HK-2 (cell line): ENCODE data around the gene GPR149.
"Not testable (repeated sequence)": the region's sequence is repeated elsewhere in the genome, so short reads cannot be mapped to it uniquely, and the experiment has no call there.

Source experiments
- DNase-seq: peaks from one replicate; pipeline ENCODE4 v3.0.0-alpha.2; 2018; ENCODE audit not compliant: unreplicated experiment

Gene GPR149, protein sequence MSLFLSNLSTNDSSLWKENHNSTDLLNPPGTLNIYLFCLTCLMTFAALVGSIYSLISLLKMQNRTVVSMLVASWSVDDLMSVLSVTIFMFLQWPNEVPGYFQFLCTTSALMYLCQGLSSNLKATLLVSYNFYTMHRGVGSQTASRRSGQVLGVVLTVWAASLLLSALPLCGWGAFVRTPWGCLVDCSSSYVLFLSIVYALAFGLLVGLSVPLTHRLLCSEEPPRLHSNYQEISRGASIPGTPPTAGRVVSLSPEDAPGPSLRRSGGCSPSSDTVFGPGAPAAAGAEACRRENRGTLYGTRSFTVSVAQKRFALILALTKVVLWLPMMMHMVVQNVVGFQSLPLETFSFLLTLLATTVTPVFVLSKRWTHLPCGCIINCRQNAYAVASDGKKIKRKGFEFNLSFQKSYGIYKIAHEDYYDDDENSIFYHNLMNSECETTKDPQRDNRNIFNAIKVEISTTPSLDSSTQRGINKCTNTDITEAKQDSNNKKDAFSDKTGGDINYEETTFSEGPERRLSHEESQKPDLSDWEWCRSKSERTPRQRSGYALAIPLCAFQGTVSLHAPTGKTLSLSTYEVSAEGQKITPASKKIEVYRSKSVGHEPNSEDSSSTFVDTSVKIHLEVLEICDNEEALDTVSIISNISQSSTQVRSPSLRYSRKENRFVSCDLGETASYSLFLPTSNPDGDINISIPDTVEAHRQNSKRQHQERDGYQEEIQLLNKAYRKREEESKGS

DNA sequence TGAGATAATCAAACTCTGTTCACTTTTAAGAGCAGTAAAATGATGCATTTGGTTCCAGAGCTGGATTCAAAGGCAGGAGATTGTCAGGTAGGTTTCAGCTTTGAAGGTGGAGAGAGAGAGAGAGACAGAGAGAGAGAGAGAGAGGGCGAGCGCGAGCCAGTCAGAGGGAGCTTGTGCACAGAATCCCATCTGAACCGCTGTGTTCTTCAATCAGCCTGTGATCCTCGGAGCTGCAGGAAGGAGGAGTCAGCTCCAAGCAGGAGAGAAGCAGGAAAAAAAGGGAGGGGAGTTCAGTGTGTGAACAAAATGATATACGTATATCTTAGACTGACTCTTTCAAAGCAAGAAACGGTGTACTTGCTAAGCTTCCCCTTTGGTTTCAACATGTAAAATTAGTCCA is at the start of gene GPR149:
GPR149 (minus strand) TSS at position 177 of the 400 bp plus-strand sequence. CDS start 575 bp downstream, outside the sequence.
- DNase-seq = no peak

DNA sequence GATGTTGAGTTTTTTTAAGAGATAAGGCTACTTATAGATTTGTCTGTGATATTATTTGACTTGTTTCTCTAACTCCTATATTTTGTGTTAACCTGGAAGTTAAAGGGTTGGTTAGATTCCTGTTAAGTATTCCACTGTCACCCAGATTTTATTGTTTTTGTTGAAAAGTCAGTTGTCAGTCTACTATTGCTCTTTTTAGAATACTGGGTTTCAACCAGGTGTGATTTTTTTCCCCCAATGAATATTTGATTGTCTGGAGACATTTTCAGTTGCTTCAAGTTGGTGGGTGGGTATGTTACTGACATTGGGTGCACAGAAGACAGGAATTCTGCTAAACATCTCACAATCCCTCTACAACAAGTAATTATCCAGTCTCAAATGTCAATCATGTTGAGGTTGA is 43.8 kb upstream of the GPR149 start:
- no peak for DNase-seq

DNA sequence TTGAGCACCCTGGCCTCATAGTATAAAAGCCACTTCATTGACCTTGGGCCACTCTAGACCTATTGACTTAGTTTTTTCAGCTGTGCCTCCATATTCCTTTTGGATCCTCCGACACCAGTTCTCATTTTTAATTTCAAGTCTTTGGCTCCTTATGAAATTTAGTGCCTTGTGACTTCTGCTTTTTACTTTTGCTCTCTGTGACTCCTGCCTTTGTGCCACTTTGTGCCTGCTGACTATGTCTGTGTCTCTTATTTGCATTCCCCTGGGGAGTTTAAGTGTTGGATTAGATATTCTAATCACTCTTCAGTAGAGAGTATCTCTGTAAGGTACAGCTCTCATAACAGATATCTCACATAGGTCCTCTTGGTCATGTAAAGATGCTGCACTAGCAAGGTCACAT is 39.6 kb upstream of the GPR149 start:
- DNase-seq = no peak

DNA sequence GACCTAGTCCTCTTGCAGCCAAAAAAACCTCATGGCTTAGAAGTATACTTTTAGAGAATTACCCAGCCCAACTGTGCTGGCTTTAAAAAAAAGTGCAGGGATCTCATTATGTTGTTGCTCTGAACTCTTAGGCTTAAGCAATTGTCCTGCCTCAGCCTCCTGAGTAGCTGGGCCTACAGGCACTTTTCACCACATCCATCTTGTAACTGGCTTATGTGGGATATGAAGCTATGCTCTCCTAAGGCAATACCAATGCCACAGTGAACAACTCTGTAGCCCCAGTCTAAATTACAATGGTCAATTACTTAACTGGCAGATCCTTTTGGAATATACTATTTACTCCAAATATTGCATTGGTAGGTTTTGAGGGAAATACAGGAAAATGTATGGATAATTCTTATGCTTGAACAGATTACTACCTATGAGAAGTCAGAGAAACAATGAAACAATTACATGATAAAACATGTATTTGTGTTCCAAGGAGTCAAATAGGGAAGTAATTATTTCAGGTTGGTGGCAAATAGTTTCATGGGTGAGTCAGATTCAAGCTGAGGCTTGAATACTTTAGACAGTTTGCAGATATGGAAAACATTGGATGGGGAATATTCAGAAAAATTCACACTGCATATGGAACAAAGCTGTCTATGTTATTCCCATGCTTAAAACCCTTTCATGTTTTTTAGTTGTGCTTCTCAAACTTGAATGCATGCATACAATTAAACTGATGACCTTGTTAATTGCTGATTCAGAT is 34.6 kb upstream of the GPR149 start:
- no peak for DNase-seq

DNA sequence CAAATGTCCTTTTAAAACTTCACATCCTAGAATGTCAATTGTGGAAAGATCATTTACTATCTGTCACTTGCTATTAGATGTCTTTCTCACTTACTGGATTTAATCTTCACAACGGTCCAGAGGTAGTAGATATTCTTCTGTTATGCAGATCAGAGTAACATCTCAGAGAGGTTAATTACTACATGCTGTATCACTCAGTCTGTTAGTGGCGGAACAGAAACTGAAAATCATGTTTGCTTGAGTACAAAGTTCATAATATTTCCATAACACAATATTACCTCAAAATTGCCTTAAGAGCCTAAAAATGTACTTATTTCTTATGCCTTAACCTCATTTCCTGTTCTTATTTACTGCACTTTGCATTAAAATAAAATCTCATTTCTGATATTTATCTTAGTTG is 28.6 kb upstream of the GPR149 start:
- no peak for DNase-seq

DNA sequence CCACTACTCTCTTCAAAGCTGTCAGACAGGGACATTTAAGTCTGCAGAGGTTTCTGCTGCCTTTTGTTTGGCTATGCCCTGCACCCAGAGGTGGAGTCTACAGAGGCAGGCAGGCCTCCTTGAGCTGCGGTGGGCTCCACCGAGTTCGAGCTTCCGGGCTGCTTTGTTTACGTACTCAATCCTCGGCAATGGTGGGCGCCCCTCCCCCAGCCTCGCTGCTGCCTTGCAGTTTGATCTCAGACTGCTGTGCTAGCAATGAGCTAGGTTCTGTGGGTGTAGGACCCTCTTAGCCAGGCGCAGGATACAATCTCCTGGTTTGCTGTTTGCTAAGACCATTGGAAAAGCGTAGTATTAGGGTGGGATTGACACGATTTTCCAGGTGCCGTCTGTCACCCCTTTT is 9.1 kb upstream of the GPR149 start:
- DNase-seq = not testable (repeated sequence)

DNA sequence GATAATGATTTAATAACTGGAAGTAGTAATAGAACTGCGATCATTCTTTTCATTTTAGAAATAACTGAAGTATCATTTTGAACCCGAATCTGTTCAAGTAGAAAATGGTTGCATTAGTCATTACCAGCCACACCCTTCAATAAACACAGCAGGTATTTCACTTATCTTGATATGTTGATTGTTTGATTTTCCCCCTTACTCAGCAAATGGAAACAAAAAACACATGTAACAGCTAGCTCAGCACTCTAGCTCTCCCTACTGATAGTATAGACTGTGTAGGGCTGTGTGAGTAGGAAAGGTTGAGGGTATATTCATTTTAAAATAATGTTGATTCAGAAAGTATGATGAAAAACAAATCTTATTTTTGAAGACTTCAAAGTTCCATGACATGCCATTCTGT is 1.1 kb upstream of the GPR149 start:
- no peak for DNase-seq

DNA sequence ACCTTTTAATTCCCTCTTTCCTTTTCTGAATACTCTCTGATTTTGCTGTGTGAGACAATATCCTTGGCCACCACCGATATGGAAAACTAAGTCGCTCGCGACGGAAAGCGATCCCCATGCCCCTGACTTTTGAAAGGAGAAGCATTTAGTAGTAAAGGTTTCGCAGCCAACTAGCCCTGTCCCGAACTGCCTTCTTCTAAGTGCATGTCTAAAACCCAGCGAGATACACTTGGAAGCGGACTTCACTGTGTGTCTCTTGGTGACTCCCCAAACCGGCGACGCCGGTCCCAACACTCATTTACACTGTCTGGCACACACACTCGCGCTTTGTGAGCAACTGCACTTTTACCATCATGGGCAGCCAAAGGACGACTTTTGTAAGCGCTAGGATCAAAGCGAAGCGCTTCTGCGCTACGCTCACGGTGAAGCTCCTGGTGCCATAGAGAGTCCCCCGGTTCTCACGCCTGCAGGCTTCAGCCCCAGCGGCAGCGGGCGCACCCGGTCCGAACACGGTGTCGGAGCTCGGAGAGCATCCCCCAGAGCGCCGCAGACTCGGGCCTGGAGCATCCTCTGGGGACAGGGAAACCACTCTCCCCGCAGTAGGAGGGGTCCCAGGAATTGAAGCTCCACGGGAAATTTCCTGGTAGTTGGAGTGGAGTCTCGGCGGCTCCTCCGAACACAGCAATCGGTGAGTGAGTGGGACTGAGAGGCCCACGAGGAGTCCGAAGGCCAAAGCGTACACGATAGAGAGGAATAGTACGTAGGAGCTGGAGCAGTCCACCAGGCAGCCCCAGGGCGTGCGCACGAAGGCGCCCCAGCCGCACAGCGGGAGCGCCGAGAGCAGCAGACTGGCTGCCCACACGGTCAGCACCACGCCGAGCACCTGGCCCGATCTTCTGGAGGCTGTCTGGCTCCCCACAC is 1.4 kb downstream of the GPR149 start:
- DNase-seq = no peak

DNA sequence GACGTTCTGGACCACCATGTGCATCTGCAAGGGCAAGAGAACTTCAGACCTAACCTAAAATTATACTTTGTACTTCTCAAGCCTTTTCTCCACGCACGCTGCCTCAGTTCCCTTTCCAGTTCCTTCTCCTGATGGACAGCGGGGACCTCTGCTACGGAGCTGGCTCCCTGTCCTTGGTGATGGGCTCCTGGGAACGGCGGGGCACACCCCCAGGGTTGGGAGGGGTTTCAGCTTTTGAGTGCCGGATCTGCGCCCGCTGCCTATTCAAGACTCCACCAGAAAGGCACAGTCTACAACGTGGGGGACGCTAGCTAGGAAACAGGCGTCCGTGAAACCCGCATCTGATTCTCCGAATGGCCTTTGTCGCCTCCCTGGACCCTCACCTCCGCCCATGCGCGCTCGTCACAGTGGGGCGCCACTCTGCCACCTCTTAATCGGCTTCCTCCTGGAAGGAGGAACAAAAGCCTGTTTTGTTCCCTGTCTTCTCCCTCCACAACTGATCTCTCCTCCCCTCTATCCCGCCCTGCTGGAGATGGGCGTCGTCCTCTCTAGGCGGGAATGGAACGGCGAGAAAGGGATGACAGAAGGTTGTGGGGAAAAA is 2.2 kb downstream of the GPR149 start:
- no peak for DNase-seq

DNA sequence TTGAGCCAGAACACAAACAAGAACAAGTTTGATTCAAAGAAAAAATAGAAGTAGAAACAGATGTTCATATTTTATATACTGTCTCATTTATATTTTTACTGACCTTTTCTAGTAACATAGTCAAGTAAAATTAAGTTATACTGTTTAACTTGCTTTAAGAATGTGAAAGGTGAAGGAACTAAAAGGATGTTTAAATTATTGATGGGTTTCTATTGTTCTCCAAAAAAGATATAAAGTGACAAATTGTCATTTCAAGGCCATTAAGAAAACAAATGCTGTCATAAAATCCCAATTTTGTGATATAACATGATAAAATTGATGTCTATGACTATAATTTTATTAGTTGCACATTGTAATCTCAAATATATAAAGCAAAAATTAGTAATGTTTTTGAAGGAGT is 7.3 kb downstream of the GPR149 start:
- DNase-seq = no peak

DNA sequence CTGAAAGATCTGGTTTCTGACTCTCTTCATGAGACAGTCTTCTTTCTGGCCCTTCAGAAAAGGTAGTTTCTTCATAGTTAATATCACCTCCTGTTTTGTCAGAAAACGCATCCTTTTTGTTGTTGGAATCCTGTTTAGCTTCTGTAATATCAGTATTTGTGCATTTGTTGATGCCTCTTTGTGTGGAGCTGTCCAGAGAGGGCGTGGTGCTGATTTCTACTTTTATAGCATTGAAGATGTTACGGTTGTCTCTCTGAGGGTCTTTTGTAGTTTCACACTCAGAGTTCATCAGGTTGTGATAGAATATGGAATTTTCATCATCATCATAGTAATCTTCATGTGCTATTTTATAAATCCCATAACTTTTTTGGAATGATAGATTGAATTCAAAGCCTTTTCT is 8.9 kb downstream of the GPR149 start:
- no peak for DNase-seq

DNA sequence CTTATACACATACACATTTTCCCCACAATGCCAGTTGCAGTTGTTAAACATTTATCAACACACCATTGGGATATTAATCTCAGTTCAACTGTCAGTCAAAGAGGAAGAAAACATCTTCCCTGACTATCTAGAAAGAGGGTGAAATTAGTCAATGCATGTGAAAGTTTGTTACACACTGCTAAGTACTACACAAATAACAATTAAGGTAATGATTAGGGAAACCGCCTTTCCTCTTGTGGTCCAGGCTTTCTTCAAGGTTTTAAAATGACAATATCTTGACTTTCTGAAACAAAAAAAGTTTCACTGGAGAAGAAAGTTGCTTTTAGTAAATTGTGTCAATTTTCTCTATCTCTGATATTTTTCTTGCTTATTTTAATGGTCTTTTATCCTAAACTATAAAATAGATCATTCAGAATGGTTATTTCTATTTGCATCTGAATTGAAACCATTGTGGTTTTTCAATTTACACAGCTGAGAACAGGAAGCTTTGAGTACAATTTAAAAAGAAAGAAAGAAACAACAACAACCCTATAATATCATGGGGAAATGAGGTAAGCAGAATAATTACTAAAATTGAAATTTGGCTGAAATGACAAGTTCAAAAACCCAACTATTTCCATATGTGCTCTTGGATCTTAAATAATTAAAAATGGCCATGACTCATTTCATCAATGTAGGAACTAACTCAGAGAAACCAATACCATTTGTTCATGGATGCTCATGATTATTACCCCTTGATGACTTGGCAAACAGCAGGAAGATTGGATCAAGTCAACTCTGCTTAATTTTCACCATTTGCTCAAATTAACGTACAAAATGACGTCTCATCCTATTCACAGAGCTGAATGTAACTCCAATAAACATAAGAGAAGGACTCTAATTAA is 31.7 kb downstream of the GPR149 start:
- DNase-seq = no peak

DNA sequence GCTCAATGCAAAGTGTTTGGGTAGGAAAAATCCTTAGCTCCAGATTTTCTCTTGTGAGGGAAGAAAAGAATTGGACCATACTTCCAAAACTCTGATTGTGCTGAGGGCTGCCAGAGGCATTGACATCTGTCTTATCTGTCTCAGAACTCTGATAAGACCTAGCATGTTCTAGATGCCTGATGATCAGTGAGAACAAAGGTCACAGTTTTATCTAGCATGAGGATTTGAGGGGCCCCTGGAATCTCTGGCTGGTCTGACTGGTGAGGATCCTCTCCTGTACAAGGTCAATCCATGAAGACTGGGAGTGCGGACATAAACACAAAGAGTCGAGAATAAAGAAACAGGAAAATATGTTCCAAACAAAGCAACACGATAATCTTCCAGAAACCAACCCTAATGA is 40.1 kb downstream of the GPR149 start:
- no peak for DNase-seq

DNA sequence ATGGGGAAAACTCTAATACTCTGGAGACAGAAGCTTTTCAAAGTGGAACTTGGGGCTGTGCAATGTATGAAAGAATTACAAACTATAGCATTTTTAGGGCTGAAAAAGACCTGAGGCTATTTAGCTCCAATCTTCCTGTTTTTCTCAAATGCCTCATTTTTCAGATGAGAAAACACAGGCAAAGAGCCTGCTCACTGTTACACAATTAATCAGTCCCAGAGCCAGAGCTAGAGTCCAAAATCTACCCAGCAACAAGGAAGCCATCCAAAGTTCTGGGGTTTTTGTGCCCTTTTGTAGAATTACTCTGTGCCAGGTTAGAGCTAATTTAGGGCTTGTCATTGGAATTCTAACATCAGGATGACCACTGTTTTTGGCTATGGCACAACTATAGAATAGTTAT is 45.5 kb downstream of the GPR149 start:
- no peak for DNase-seq

DNA sequence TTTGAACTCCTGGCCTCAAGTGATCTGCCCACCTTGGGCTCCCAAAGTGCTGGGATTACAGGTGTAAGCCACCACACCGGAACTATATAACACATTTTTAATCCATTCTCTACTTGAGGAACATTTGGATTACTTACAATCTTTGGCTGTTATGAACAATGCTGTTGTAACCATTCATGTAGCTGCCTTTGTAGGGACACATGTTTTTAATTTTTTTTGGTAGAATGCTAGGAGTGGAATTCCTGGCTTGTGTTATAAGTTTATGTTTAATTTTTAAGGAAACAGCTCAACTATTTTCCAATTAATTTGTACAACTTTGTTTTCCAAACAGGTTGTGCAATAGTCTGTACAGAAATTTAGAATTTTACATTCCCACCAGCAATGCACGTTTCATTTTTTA is 51.7 kb downstream of the GPR149 start:
- no peak for DNase-seq

DNA sequence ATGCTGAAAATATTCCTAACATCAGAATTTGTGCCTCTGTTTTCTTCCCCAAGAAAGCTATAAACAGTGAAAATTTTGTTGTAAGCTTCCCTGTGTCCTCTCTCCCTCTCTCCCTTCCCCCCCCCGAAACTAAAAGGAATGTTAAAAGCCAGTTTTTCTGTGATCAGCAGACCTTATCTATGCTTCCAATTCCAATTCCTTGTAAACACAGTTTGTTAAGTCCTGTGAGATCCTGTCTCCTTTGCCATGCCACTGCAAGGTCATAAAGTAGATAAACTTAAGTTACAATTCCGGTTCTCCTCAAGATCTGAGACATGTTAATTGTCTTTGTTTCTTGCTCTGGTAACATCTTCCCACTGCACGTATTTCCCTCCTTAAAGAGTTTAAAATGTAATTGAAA is 62.8 kb downstream of the GPR149 start:
- no peak for DNase-seq

DNA sequence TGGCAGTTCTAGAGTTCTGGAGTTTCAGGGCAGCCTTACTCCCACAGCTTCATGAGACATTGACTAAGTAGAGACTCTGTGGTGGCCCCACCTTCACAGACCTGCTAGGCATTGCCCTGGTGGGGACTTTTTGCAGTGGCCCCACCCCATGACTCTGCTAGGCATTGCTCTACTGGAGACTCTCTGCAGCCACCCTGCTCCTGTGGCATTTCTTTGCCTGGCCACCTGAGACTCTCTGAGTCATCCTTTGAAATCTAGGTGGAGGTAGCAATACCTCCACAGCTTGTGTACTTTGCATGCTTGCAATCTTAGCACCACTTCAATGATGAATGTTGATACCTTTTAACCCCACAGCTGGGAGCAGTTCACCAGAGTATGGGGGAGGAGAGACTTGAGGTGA is 65.1 kb downstream of the GPR149 start:
- DNase-seq = no peak

DNA sequence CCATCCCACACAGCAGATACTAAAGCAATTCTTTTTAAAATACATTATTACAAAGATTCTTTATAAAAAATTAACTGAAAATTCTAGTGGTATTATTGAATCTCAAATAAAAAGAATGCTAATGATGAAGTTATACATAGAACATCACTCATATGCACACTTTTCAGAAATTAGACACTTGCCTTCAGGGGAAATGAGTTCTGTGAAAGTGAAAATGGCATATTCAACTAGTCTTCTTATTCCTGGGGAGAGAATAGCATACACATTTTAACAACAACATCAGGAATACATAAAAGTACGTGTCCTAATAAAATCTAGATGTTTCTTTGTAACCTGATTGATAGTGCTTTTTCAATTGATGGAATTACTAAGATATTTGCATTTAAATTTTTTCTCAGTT is 68.9 kb downstream of the GPR149 start:
- no peak for DNase-seq

DNA sequence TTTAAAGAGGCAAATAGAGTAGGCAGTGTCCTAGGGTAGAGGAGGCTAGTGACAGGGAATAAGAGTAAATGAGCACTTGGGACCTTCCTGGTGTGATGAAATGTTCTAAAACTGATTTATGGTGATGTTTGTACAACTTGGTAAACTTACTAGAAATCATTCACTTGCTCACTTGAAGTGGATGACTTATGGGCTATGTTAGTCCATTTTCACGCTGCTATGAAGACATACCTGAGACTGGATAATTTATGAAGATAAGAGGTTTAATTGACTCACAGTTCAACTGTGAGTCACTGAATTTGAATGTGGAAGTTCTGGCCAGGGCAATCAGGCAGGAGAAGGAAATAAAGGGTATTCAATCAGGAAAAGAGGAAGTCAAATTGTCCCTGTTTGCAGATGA is 74.0 kb downstream of the GPR149 start:
- DNase-seq = no peak

DNA sequence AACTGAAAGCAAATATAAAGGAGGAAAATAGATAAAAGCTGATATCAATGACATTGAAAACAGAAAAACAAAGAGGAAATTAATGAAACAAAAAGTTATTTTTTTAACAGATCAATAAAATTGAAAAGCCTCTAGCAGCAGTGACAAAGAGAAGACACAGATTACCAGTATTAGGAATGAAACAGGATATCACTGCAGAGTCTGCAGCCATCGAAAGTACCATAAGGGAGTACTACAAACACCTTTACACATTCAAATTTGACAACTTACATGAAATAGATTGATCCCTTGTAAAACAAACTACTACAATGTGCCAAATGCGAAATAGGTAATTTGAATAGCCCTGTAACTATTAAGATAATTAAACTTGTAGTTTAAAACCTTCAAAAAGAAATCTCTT is 80.8 kb downstream of the GPR149 start:
- no peak for DNase-seq
